Coronary artery (tissue), 2 donors: Measurements from ENCODE around the gene MAGOHB.

Experiments used
- DNase-seq: peaks from one replicate; pipeline ENCODE4 v3.0.0-alpha.2; 2017; ENCODE audit warnings: low spot score
- H3K27ac ChIP-seq, 2 donors: fragments of 200-600 bp; sonication (generic); one replicate each; pipeline ENCODE4 v1.5.1; 2016 to 2019
- H3K4me3 ChIP-seq: fragments of 200-600 bp; sonication (generic); 2 replicates; pipeline ENCODE4 v1.5.1; 2016; ENCODE audit warnings: mild to moderate bottlenecking, moderate library complexity
- CTCF ChIP-seq: fragments of 200-600 bp; sonication (generic); IDR thresholded peaks from one replicate; pipeline ENCODE4 v1.5.1; 2019; ENCODE audit warnings: antibody characterized with exemption

The MAGOHB gene

GRCh38 chr12:10557766-10558165 lies 55.6 kb downstream of the MAGOHB start:
- no peak overlapping the region for H3K4me3 ChIP-seq
- TF ChIP-seq CTCF: no peak

GRCh38 chr12:10557329-10557728 lies 56.1 kb downstream of the MAGOHB start:
- DNase-seq: no peak
- TF ChIP-seq CTCF: no peak
- H3K27ac ChIP-seq: no peak overlapping the region
- no peak overlapping the region for H3K4me3 ChIP-seq

More at GRCh38 chr12:10557766-10558165, 55.6 kb downstream of the MAGOHB start:
- DNase-seq: no peak
- H3K27ac ChIP-seq: no peak overlapping the region

- Histone ChIP-seq H3K27ac (no peak overlapping the region), H3K4me3 (no peak overlapping the region)
- DNase-seq: no peak
- TF ChIP-seq CTCF: no peak
Measured at GRCh38 chr12:10554756-10555481, 58.5 kb downstream of the MAGOHB start.

GRCh38 chr12:10554228-10554755 lies 59.1 kb downstream of the MAGOHB start:
- Histone ChIP-seq H3K4me3 (no peak overlapping the region), H3K27ac (no peak overlapping the region)
- no peak for DNase-seq
- no peak for TF ChIP-seq CTCF
